Measurements from ENCODE around the gene SUMF2. TPM values are rescaled to one million over a fixed set of nuclear protein-coding genes. Genes with fewer than 3 reads are reported as not detected.
A peak's percentile ranks its signal among the peaks of the same experiment; 100 is the strongest.
"Not testable (repeated sequence)": the region's sequence is repeated elsewhere in the genome, so short reads cannot be mapped to it uniquely, and the experiment has no call there.

SUMF2 gene
- total and polyA plus RNA-seq, 2 of the 13 experiments (the other 11 are each of a cell fraction or from before 2014, with no cell fraction given), result 48.9 to 54.4 TPM

GRCh38 chr7:56079450-56080185, 15.5 kb downstream of the SUMF2 start (continued):
- TF ChIP-seq ZNF552 (CRISPR knock-in tag; IDR thresholded peaks at IDR 0.05; ENCODE audit: borderline replicate concordance), result no peak
- TF ChIP-seq ZFP62 (CRISPR knock-in tag; IDR thresholded peaks at IDR 0.05), result no peak
- no peak for TF ChIP-seq REXO4 (CRISPR knock-in tag; IDR thresholded peaks at IDR 0.05; ENCODE audit: borderline replicate concordance)
- peak; percentile 41; the same call in 1 of the 2 replicates for TF ChIP-seq ARNTL (CRISPR knock-in tag; IDR thresholded peaks at IDR 0.05)
- TF ChIP-seq ZNF562 (CRISPR knock-in tag; IDR thresholded peaks at IDR 0.05; ENCODE audit: borderline replicate concordance), result no peak
- TF ChIP-seq THRA (CRISPR knock-in tag; IDR thresholded peaks at IDR 0.05; ENCODE audit: borderline replicate concordance), result peak; percentile 81; the same call in 1 of the 2 replicates
- TF ChIP-seq ZNF75D (CRISPR knock-in tag; IDR thresholded peaks at IDR 0.05; ENCODE audit: borderline replicate concordance), result no peak
- TF ChIP-seq RARA (CRISPR knock-in tag; IDR thresholded peaks at IDR 0.05), result 0 out of 2 replicates have a peak, but pooled peaks have one; percentile 33
- no peak for TF ChIP-seq YEATS4 (CRISPR knock-in tag; IDR thresholded peaks at IDR 0.05; ENCODE audit: borderline replicate concordance)
- TF ChIP-seq ZNF30 (CRISPR knock-in tag; IDR thresholded peaks at IDR 0.05), result no peak
- no peak for TF ChIP-seq HNRNPL (IDR thresholded peaks at IDR 0.05; ENCODE audit: low read depth, low read length)
- TF ChIP-seq TARDBP (CRISPR knock-in tag; IDR thresholded peaks at IDR 0.05), result peak; percentile 39; the same call in 1 of the 2 replicates
- TF ChIP-seq EP300 (IDR thresholded peaks at IDR 0.05; ENCODE audit: low read depth in 2 of 2, low read length in 2 of 2), result no peak
- 0 out of 2 replicates have a peak, but pooled peaks have one; percentile 10 for TF ChIP-seq EP300 (CRISPR knock-in tag; IDR thresholded peaks at IDR 0.05; ENCODE audit: borderline replicate concordance)
- TF ChIP-seq, protein P1, sequence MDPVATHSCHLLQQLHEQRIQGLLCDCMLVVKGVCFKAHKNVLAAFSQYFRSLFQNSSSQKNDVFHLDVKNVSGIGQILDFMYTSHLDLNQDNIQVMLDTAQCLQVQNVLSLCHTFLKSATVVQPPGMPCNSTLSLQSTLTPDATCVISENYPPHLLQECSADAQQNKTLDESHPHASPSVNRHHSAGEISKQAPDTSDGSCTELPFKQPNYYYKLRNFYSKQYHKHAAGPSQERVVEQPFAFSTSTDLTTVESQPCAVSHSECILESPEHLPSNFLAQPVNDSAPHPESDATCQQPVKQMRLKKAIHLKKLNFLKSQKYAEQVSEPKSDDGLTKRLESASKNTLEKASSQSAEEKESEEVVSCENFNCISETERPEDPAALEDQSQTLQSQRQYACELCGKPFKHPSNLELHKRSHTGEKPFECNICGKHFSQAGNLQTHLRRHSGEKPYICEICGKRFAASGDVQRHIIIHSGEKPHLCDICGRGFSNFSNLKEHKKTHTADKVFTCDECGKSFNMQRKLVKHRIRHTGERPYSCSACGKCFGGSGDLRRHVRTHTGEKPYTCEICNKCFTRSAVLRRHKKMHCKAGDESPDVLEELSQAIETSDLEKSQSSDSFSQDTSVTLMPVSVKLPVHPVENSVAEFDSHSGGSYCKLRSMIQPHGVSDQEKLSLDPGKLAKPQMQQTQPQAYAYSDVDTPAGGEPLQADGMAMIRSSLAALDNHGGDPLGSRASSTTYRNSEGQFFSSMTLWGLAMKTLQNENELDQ (CRISPR knock-in tag; IDR thresholded peaks at IDR 0.05; ENCODE audit: borderline replicate concordance), result no peak
- 0 out of 2 replicates have a peak, but pooled peaks have one; percentile 16 for TF ChIP-seq HOXA3 (CRISPR knock-in tag; IDR thresholded peaks at IDR 0.05)
- no peak for TF ChIP-seq SOX6 (IDR thresholded peaks at IDR 0.05)
- peak; percentile 73 for TF ChIP-seq SOX6 (CRISPR knock-in tag; IDR thresholded peaks at IDR 0.05)

GRCh38 chr7:56080726-56081435, 16.8 kb downstream of the SUMF2 start:
- H3K4me3 ChIP-seq (replicated peaks in 1 of 3; ENCODE audit: insufficient read depth in 1 of 3, low read depth in 2 of 3, low read length in 3 of 3); POLR2A ChIA-PET; H3K9me3 ChIP-seq (ENCODE audit: low read length); H3K79me2 ChIP-seq (ENCODE audit: insufficient read depth, low read length); BruUV-seq (replicated peaks); H3K27me3 ChIP-seq (ENCODE audit: control insufficient read depth in 1 of 2, insufficient read depth in 2 of 2, low read length in 2 of 2); intact Hi-C loops (cut with micrococcal nuclease; ENCODE audit: unreplicated experiment); ATAC-seq; H2AFZ ChIP-seq (ENCODE audit: low read length); H3K9ac ChIP-seq (ENCODE audit: insufficient read depth, low read depth, low read length); H3K4me2 ChIP-seq (ENCODE audit: low read depth, low read length); H4K20me1 ChIP-seq (ENCODE audit: insufficient read depth, low read length); DNase-seq (ENCODE audit: low spot score); CTCF ChIA-PET (ENCODE audit: low intra/inter-chr PET ratio, low total read pairs); H3K27ac ChIP-seq (ENCODE audit: extremely low read length, insufficient read depth, low read length); FAIRE-seq; H3K36me3 ChIP-seq (replicated peaks in 1 of 2; ENCODE audit: control insufficient read depth in 1 of 2, insufficient read depth in 2 of 2, low read length in 2 of 2): not testable (repeated sequence)
- 98% methylated on average over 24 of the region's 28 CpGs for WGBS (ENCODE audit: low lambda C conversion rate)
- H3K4me1 ChIP-seq (ENCODE audit: insufficient read depth, low read length), result peaks cover 20% of the 10 kb centered on the region
- in situ Hi-C loops (cut with HindIII; ENCODE audit: extremely low pct_ligation_motif_present, low pct_unique_long_range_greater_than_20kb), result loop anchor here (25.0 kb wide), 1 partner anchor 319 kb away; no protein-coding TSS in a partner anchor

Data from HepG2 (cell line).